H1 (cell line): ENCODE results near the gene UTS2B. TPM values are rescaled to one million over a fixed set of nuclear protein-coding genes. Genes with fewer than 3 reads are reported as not detected.

Experiments used
- CTCF ChIA-PET: fragments of 300-600 bp; sonication (Branson Sonifier 250); formaldehyde crosslinking; loops from one replicate; lab custom pipeline; 2021; ENCODE audit not compliant: partially characterized antibody; lab: Charles Lee
- POLR2A ChIA-PET: fragments of 300-600 bp; sonication (Branson Sonifier 250); formaldehyde crosslinking; loops from one replicate; lab custom pipeline; 2021; ENCODE audit warnings: inconsistent platforms; ENCODE audit not compliant: partially characterized antibody; lab: Charles Lee
- DNase-seq, 2 experiments: peaks; one replicate each; pipeline versions ENCODE4 v3.0.0 to v3.0.0-alpha.2; 2010 to 2022; ENCODE audit warnings: low spot score in 2 of 2, low read depth in 1 of 2, mixed read lengths in 1 of 2
- FAIRE-seq: peaks from 2 replicates; lab custom pipeline; 2011; peaks lifted over from hg19 to GRCh38; lab: Jason Lieb, UNC
- H2AFZ ChIP-seq: 2 replicates; pipeline ENCODE4 v1.8.1; 2012; ENCODE audit warnings: low read length, inconsistent platforms
- H2AK5ac ChIP-seq: 2 replicates; pipeline ENCODE4 v1.6.1; 2013; ENCODE audit warnings: low read depth, low read length
- H2BK120ac ChIP-seq: replicated peaks from 2 replicates; pipeline ENCODE3; 2013; ENCODE audit warnings: low read depth, low read length, inconsistent platforms
- H2BK12ac ChIP-seq: 2 replicates; pipeline ENCODE4 v1.6.1; 2013; ENCODE audit warnings: low read depth, low read length
- H2BK15ac ChIP-seq: 2 replicates; pipeline ENCODE4 v1.6.1; 2013; ENCODE audit warnings: low read length
- H2BK20ac ChIP-seq: 2 replicates; pipeline ENCODE4 v1.6.1; 2013; ENCODE audit warnings: low read length
- H2BK5ac ChIP-seq: 2 replicates; pipeline ENCODE4 v1.6.1; 2013; ENCODE audit warnings: low read depth, low read length
- H3K14ac ChIP-seq: 2 replicates; pipeline ENCODE4 v1.6.1; 2013; ENCODE audit warnings: inconsistent platforms; ENCODE audit not compliant: insufficient read length
- H3K18ac ChIP-seq: 2 replicates; pipeline ENCODE4 v1.6.1; 2013; ENCODE audit warnings: low read length; ENCODE audit errors: extremely low read depth
- H3K23ac ChIP-seq: 2 replicates; pipeline ENCODE4 v1.6.1; 2013; ENCODE audit warnings: inconsistent platforms; ENCODE audit not compliant: insufficient read length
- H3K23me2 ChIP-seq: 2 replicates; pipeline ENCODE4 v1.6.1; 2013; ENCODE audit warnings: low read depth, low read length
- H3K27ac ChIP-seq: 2 replicates; pipeline ENCODE4 v1.6.1; 2011; ENCODE audit warnings: low read depth, low read length, inconsistent platforms
- H3K27me3 ChIP-seq, 4 experiments: replicated peaks in 1 of 4; 1 replicate in 1 of 4; 2 replicates in 3 of 4; pipeline versions ENCODE4 v1.6.1 to v1.8.1; 2011 to 2013; ENCODE audit warnings: low read length in 3 of 4, mild to moderate bottlenecking in 3 of 4, inconsistent platforms in 2 of 4, mixed read lengths in 2 of 4, moderate library complexity in 1 of 4; ENCODE audit not compliant: control insufficient read depth in 3 of 4, insufficient read depth in 3 of 4; ENCODE audit errors: extremely low read depth in 1 of 4
- H3K36me3 ChIP-seq, 4 experiments: 2 replicates each; pipeline versions ENCODE4 v1.6.1 to v1.8.1; 2011 to 2013; ENCODE audit warnings: mild to moderate bottlenecking in 4 of 4, low read length in 3 of 4, moderate library complexity in 2 of 4, control low read depth in 1 of 4, inconsistent platforms in 1 of 4; ENCODE audit not compliant: insufficient read depth in 4 of 4, control insufficient read depth in 2 of 4
- H3K4ac ChIP-seq: replicated peaks from 2 replicates; pipeline ENCODE3; 2013; ENCODE audit warnings: low read length, low read depth, mixed read lengths, inconsistent platforms; ENCODE audit not compliant: insufficient read length
- H3K4me1 ChIP-seq, 4 experiments: replicated peaks in 1 of 4; 1 replicate in 1 of 4; 2 replicates in 3 of 4; pipeline versions ENCODE4 v1.6.1 to v1.8.1; 2011 to 2013; ENCODE audit warnings: low read length in 3 of 4, inconsistent platforms in 2 of 4, mixed read lengths in 1 of 4; ENCODE audit not compliant: insufficient read depth in 4 of 4, control insufficient read depth in 3 of 4
- H3K4me2 ChIP-seq, 2 experiments: 2 replicates each; pipeline versions ENCODE4 v1.6.1 to v1.8.1; 2011 to 2013; ENCODE audit warnings: low read depth in 2 of 2, low read length in 2 of 2, control low read depth in 1 of 2, inconsistent platforms in 1 of 2, mild to moderate bottlenecking in 1 of 2; ENCODE audit not compliant: insufficient read depth in 1 of 2
- H3K4me3 ChIP-seq, 4 experiments: fragments of 200-600, 300-600 bp in 1 of 4; sonication (generic), shearing (Covaris generic), sonication (Bioruptor Twin) in 1 of 4; 2 replicates each; pipeline versions ENCODE4 v1.5.1 to v1.8.1; 2011 to 2016; ENCODE audit warnings: low read length in 4 of 4, low read depth in 3 of 4, control low read depth in 2 of 4, inconsistent platforms in 2 of 4, mild to moderate bottlenecking in 2 of 4, mixed read lengths in 1 of 4, moderate library complexity in 1 of 4; ENCODE audit not compliant: insufficient read depth in 2 of 4; ENCODE audit errors: extremely low read depth in 1 of 4
- H3K56ac ChIP-seq: replicated peaks from 2 replicates; pipeline ENCODE3; 2013; ENCODE audit warnings: low read depth, mild to moderate bottlenecking, mixed read lengths, low read length, inconsistent platforms; ENCODE audit not compliant: insufficient read length
- H3K79me1 ChIP-seq: 2 replicates; pipeline ENCODE4 v1.6.1; 2013; ENCODE audit warnings: low read depth, low read length, control low read depth
- H3K79me2 ChIP-seq, 2 experiments: 2 replicates each; pipeline versions ENCODE4 v1.6.1 to v1.8.1; 2012 to 2013; ENCODE audit warnings: low read length in 2 of 2, mild to moderate bottlenecking in 2 of 2, inconsistent platforms in 1 of 2; ENCODE audit not compliant: insufficient read depth in 2 of 2, control insufficient read depth in 1 of 2
- H3K9ac ChIP-seq, 4 experiments: replicated peaks in 1 of 4; 1 replicate in 1 of 4; 2 replicates in 3 of 4; pipeline versions ENCODE4 v1.6.1 to v1.8.1; 2011 to 2013; ENCODE audit warnings: low read depth in 3 of 4, low read length in 3 of 4, control low read depth in 2 of 4, mild to moderate bottlenecking in 2 of 4, moderate library complexity in 2 of 4, inconsistent platforms in 1 of 4; ENCODE audit errors: extremely low read depth in 1 of 4
- H3K9me3 ChIP-seq, 2 experiments: 2 replicates each; pipeline versions ENCODE4 v1.6.1 to v1.8.1; 2012 to 2013; ENCODE audit warnings: mild to moderate bottlenecking in 2 of 2, moderate library complexity in 2 of 2, control low read depth in 1 of 2, inconsistent platforms in 1 of 2, low read depth in 1 of 2, low read length in 1 of 2, mixed read lengths in 1 of 2; ENCODE audit not compliant: insufficient read depth in 2 of 2
- H4K20me1 ChIP-seq, 2 experiments: replicated peaks in 1 of 2; 2 replicates each; pipeline versions ENCODE3 to v1.8.1; 2011 to 2013; ENCODE audit warnings: inconsistent platforms in 2 of 2, low read length in 2 of 2, mild to moderate bottlenecking in 1 of 2; ENCODE audit not compliant: insufficient read depth in 2 of 2, control insufficient read depth in 1 of 2
- H4K5ac ChIP-seq: 2 replicates; pipeline ENCODE4 v1.6.1; 2013; ENCODE audit warnings: low read length, low read depth, mixed read lengths, inconsistent platforms; ENCODE audit not compliant: insufficient read length
- H4K8ac ChIP-seq: 2 replicates; pipeline ENCODE4 v1.8.0; 2013; ENCODE audit warnings: mild to moderate bottlenecking, moderate library complexity, low read length, inconsistent platforms; ENCODE audit not compliant: insufficient read depth; ENCODE audit errors: extremely low read depth
- H4K91ac ChIP-seq: replicated peaks from 2 replicates; pipeline ENCODE3; 2013; ENCODE audit warnings: low read length, mixed read lengths, inconsistent platforms; ENCODE audit not compliant: insufficient read length
- CTBP2 ChIP-seq: IDR thresholded peaks from 2 replicates; pipeline ENCODE4 v1.7.0; 2011; ENCODE audit warnings: borderline replicate concordance, mild to moderate bottlenecking, moderate library complexity, mixed read lengths, low read length; ENCODE audit not compliant: insufficient read depth, insufficient read length
- EP300 ChIP-seq, 2 experiments: IDR thresholded peaks; 1 replicate in 1 of 2; 2 replicates in 1 of 2; pipeline ENCODE4 v1.6.1; 2011 to 2012; ENCODE audit warnings: low read depth in 2 of 2, low read length in 2 of 2, mild to moderate bottlenecking in 2 of 2, borderline replicate concordance in 1 of 2, inconsistent platforms in 1 of 2, moderate library complexity in 1 of 2
- WGBS, 2 experiments: shearing (Covaris generic) in 1 of 2; methylation state at CpG; one replicate each; pipeline versions ENCODE4 v1.1.6 to v1.1.7; 2013 to 2015; ENCODE audit warnings: low lambda C conversion rate in 2 of 2, mixed read lengths in 2 of 2, inconsistent platforms in 1 of 2, low coverage in 1 of 2, missing lambda C conversion rate in 1 of 2; ENCODE audit not compliant: insufficient replicate concordance in 2 of 2, insufficient coverage in 1 of 2, insufficient read length in 1 of 2; ENCODE audit errors: extremely low coverage in 1 of 2, missing lambda C conversion rate in 1 of 2; 5-methylcytosine and 5-hydroxymethylcytosine counted together
- polyA plus RNA-seq, 7 experiments: library from polyadenylated mRNA; depleted of rRNA in 3 of 7; stranded (reverse) in 5 of 7; unstranded in 2 of 7; fragments of >200 nt in 5 of 7; fragments of 200-250 nt in 2 of 7; gene quantifications; 1 replicate in 5 of 7; 2 replicates in 1 of 7; 4 replicates in 1 of 7; pipeline versions ENCODE4 v1.2.1 to v1.2.3, GENCODE V29; 2011 to 2013; ENCODE audit warnings: missing spikeins in 2 of 7, mixed read lengths in 2 of 7
- total RNA-seq: library from RNA; stranded (reverse); fragmentation: NEBNext Ultra II Directional; extraction: Animal tissue kit (Norgen Biotek cat#: 25700); gene quantifications from 2 replicates; pipeline ENCODE4 v1.2.1, GENCODE V29; 2021

UTS2B gene
- total and polyA plus RNA-seq, 2 of the 8 experiments (the other 6 are each of a cell fraction or from before 2014, with no cell fraction given) = not detected

DNA sequence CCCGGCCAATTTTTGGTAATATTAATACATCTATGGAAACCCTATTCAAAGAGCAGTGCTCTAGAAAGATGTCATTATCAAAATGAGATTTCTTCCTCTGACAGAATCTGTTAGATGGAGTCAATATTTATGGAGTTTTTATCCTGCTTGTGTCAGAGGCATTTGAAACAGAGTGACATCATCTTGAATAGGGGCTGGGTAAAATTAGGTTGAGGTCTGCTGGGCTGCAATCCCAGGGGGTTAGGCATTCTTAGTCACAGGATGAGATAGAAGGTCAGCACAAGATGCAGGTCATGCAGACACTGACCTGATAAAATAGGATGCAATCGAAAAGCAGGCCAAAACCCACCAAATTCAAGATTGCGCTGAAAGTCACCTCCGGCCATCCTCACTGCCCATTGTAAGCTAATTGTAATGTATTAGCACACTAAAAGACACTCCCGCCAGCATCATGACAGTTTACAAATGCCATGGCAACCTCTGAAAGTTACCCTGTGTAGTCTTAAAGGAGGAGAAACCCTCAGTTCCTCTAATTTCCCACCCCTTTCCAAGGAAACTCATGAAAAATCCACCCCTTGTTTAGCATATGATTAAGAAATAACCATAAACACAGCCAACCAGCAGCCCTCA, 28.4 kb downstream of the UTS2B start:
- Histone ChIP-seq H4K91ac (no peak overlapping the region), H3K4me1 (peaks cover 0 to 6% (median 3%) of the 10 kb centered on the region in 4 experiments; a peak in 3 of 7 replicates), H2BK5ac (no peak overlapping the region), H3K4me3 (no peak overlapping the region), H3K36me3 (no peaks in the 10 kb centered on the region), H4K20me1 (no peaks in the 10 kb centered on the region), H3K79me2 (no peaks in the 10 kb centered on the region), H2BK12ac (no peak overlapping the region), H3K79me1 (no peaks in the 10 kb centered on the region), H3K23ac (no peak overlapping the region), H3K27ac (no peak overlapping the region), H3K14ac (no peak overlapping the region), H3K9ac (no peak overlapping the region), H2BK20ac (no peak overlapping the region), H2BK15ac (no peak overlapping the region), H4K5ac (no peak overlapping the region), H3K4me2 (no peak overlapping the region), H3K18ac (no peak overlapping the region), H2BK120ac (no peak overlapping the region), H3K27me3 (no peaks in the 10 kb centered on the region), H3K56ac (no peak overlapping the region), H2AK5ac (no peak overlapping the region), H4K8ac (no peak overlapping the region), H3K4ac (no peak overlapping the region), H2AFZ (no peak overlapping the region), H3K9me3 (no peaks in the 10 kb centered on the region), H3K23me2 (no peaks in the 10 kb centered on the region)
- ChIA-PET CTCF (no interaction called here), POLR2A (no interaction called here)
- DNase-seq = peak in 1 of 2 experiments; percentile 3
- TF ChIP-seq CTBP2 (no peak), EP300 (IDR thresholded peaks at IDR 0.05; ENCODE audit: borderline replicate concordance in 1 of 2, low read depth in 2 of 2, low read length in 2 of 2) (0 out of 3 replicates have a peak, but pooled peaks of 1 of the 2 experiments have one; percentile 37)
- FAIRE-seq = no peak
- 68% methylated on average over 5 of the region's 5 CpGs; no CpG with 5 or more reads in 1 of the 2 experiments for WGBS, 2 experiments
